Activated CD8-positive, alpha-beta memory T cell treated with anti-CD3 and anti-CD28 coated beads, Interleukin-2, amount 50 U/mL, for 24 hours (primary cell): Measurements from ENCODE around the gene SLC6A14.

Experiments used
- DNase-seq: peaks from one replicate; pipeline ENCODE4 v3.0.0-alpha.2; 2020; ENCODE audit errors: extremely low read depth

The SLC6A14 gene

GRCh38 chrX:116436358-116436816 lies at the start of gene SLC6A14:
TSS of gene SLC6A14 (plus strand) at chrX:116436606. CDS start at chrX:116436710, 104 bp downstream.
- no peak for DNase-seq

- no peak for DNase-seq
Observed at GRCh38 chrX:116395752-116396151, 40.7 kb upstream of the SLC6A14 start.

- no peak for DNase-seq
Observed at GRCh38 chrX:116399681-116400080, 36.7 kb upstream of the SLC6A14 start.

- DNase-seq: no peak
Observed at GRCh38 chrX:116409219-116409618, 27.2 kb upstream of the SLC6A14 start.

- DNase-seq: no peak
Observed at GRCh38 chrX:116413273-116413672, 23.1 kb upstream of the SLC6A14 start.

- DNase-seq: no peak
Observed at GRCh38 chrX:116417214-116417613, 19.2 kb upstream of the SLC6A14 start.

- no peak for DNase-seq
Observed at GRCh38 chrX:116417968-116418367, 18.4 kb upstream of the SLC6A14 start.

- DNase-seq: no peak
Observed at GRCh38 chrX:116427978-116428377, 8.4 kb upstream of the SLC6A14 start.

- DNase-seq: no peak
Observed at GRCh38 chrX:116435597-116435996, 809 bp upstream of the SLC6A14 start.

GRCh38 chrX:116449156-116449555 lies 12.8 kb downstream of the SLC6A14 start:
- no peak for DNase-seq

GRCh38 chrX:116462822-116463221 lies 26.4 kb downstream of the SLC6A14 start, which contains the start of gene CT83:
TSS of gene CT83 (minus strand) at chrX:116462976. CDS start at chrX:116462856, 120 bp downstream.
- no peak for DNase-seq

- DNase-seq: no peak
Observed at GRCh38 chrX:116480059-116480458, 43.7 kb downstream of the SLC6A14 start.

GRCh38 chrX:116490104-116490503 lies 53.7 kb downstream of the SLC6A14 start:
- no peak for DNase-seq

- DNase-seq: no peak
Observed at GRCh38 chrX:116493271-116493670, 56.9 kb downstream of the SLC6A14 start.

- no peak for DNase-seq
Observed at GRCh38 chrX:116499780-116500179, 63.4 kb downstream of the SLC6A14 start.
